MCF 10A (cell line): ENCODE results near the gene TNS1. TPM values are rescaled to one million over a fixed set of nuclear protein-coding genes. Genes with fewer than 3 reads are reported as not detected.

Experiments
- BruUV-seq: library from RNA; stranded (reverse); fragments of 400-500 nt; replicated peaks from 2 replicates; lab custom pipeline; 2021; lab: Mats Ljungman, UMichigan
- CTCF ChIA-PET: fragments of 300-600 bp; sonication (Branson Sonifier 250); formaldehyde crosslinking; extraction: SDS; loops from one replicate; lab custom pipeline; 2021; ENCODE audit warnings: antibody characterized with exemption, inconsistent platforms; lab: Yijun Ruan, JAX
- POLR2A ChIA-PET: fragments of 300-600, 350-650 bp; sonication (Branson Sonifier 250); formaldehyde crosslinking; extraction: SDS; loops from one replicate; lab custom pipeline; 2020; ENCODE audit warnings: antibody characterized with exemption, inconsistent platforms; lab: Yijun Ruan, JAX
- DNase-seq: peaks from one replicate; pipeline ENCODE4 v3.0.0-alpha.2; 2018; ENCODE audit not compliant: unreplicated experiment
- H3K27ac Mint-ChIP-seq: one replicate; pipeline ENCODE4 v1.8.0; 2022; ENCODE audit warnings: mild to moderate bottlenecking, low read depth, mixed read lengths; ENCODE audit not compliant: unreplicated experiment
- H3K27me3 Mint-ChIP-seq: one replicate; pipeline ENCODE4 v1.8.0; 2022; ENCODE audit warnings: mixed read lengths; ENCODE audit not compliant: insufficient read depth, unreplicated experiment
- H3K36me3 Mint-ChIP-seq: one replicate; pipeline ENCODE4 v1.8.0; 2022; ENCODE audit warnings: mild to moderate bottlenecking, moderate library complexity, mixed read lengths; ENCODE audit not compliant: insufficient read depth, unreplicated experiment
- H3K4me1 Mint-ChIP-seq: one replicate; pipeline ENCODE4 v1.8.0; 2022; ENCODE audit warnings: mixed read lengths; ENCODE audit not compliant: insufficient read depth, unreplicated experiment
- H3K4me3 Mint-ChIP-seq: one replicate; pipeline ENCODE4 v1.8.0; 2022; ENCODE audit warnings: mild to moderate bottlenecking, moderate library complexity, mixed read lengths; ENCODE audit not compliant: unreplicated experiment
- H3K9me3 Mint-ChIP-seq: one replicate; pipeline ENCODE4 v1.8.0; 2022; ENCODE audit warnings: mixed read lengths; ENCODE audit not compliant: unreplicated experiment
- CTCF ChIP-seq: fragments of 200-600 bp; IDR thresholded peaks from one replicate; pipeline ENCODE4 v1.8.0; 2022; ENCODE audit warnings: antibody characterized with exemption, mild to moderate bottlenecking; ENCODE audit not compliant: unreplicated experiment
- intact Hi-C: fragments of 100-400 bp; cut with micrococcal nuclease; formaldehyde crosslinking; loops from 2 replicates; pipeline ENCODE4 v1.14.1; 2022
- total RNA-seq: library from RNA; stranded (reverse); gene quantifications from 2 replicates; pipeline ENCODE4 v1.2.3, GENCODE V29; 2022

Gene TNS1
- total RNA-seq, 1 experiment from 2014 or later: 3.3 TPM

- DNase-seq: no peak
- ChIA-PET POLR2A (no interaction called here), CTCF (interaction anchor here (0.5 to 15.5 kb wide), 35 partner anchors 9 to 1317 kb away, joined by 3 to 350 read pairs (median 3); no protein-coding TSS in a partner anchor)
- BruUV-seq: no TSS peak
- intact Hi-C loops: loop anchor here (2.0 kb wide), 2 partner anchors 45 to 91 kb away; no protein-coding TSS in a partner anchor
- TF ChIP-seq CTCF: no peak
- Mint-ChIP-seq H3K27ac (no peak overlapping the region), H3K9me3 (no peaks in the 10 kb centered on the region), H3K4me1 (peaks cover 7% of the 10 kb centered on the region), H3K27me3 (no peaks in the 10 kb centered on the region), H3K4me3 (no peak overlapping the region), H3K36me3 (peaks cover 6% of the 10 kb centered on the region)
Observed at GRCh38 chr2:217989221-217989948, 13.4 kb downstream of the TNS1 start.

GRCh38 chr2:217988840-217989204, 14.0 kb downstream of the TNS1 start:
- intact Hi-C loops: loop anchor here (1.0 to 2.0 kb wide), 6 partner anchors 46 to 204 kb away; no protein-coding TSS in a partner anchor
- Mint-ChIP-seq H3K27me3 (no peaks in the 10 kb centered on the region), H3K4me3 (no peak overlapping the region), H3K4me1 (peaks cover 7% of the 10 kb centered on the region), H3K27ac (no peak overlapping the region), H3K9me3 (no peaks in the 10 kb centered on the region), H3K36me3 (peaks cover 6% of the 10 kb centered on the region)
- BruUV-seq: no TSS peak
- ChIA-PET POLR2A (no interaction called here), CTCF (interaction anchor here (0.5 to 15.5 kb wide), 28 partner anchors 11 to 1316 kb away, joined by 3 to 350 read pairs (median 4); no protein-coding TSS in a partner anchor)
- DNase-seq: no peak
- TF ChIP-seq CTCF: no peak

GRCh38 chr2:217988014-217988839, 14.6 kb downstream of the TNS1 start:
- BruUV-seq: no TSS peak
- no peaks in the 10 kb centered on the region for H3K9me3 Mint-ChIP-seq
- H3K4me1 Mint-ChIP-seq: peaks cover 7% of the 10 kb centered on the region
- ChIA-PET POLR2A (no interaction called here), CTCF (interaction anchor here (0.5 to 15.5 kb wide), 34 partner anchors 8 to 1794 kb away, joined by 3 to 350 read pairs (median 4); no protein-coding TSS in a partner anchor)
- peaks cover 6% of the 10 kb centered on the region for H3K36me3 Mint-ChIP-seq
- no peaks in the 10 kb centered on the region for H3K27me3 Mint-ChIP-seq
- peak; percentile 75 for DNase-seq
- peak; percentile 93 for TF ChIP-seq CTCF
- no peak overlapping the region for H3K27ac Mint-ChIP-seq
- no peak overlapping the region for H3K4me3 Mint-ChIP-seq
- intact Hi-C loops: loop anchor here (1.0 to 2.0 kb wide), 6 partner anchors 47 to 203 kb away; no protein-coding TSS in a partner anchor

- DNase-seq: no peak
- no peaks in the 10 kb centered on the region for H3K27me3 Mint-ChIP-seq
- no TSS peak for BruUV-seq
- peaks cover 6% of the 10 kb centered on the region for H3K36me3 Mint-ChIP-seq
- no peak overlapping the region for H3K4me3 Mint-ChIP-seq
- no peak for TF ChIP-seq CTCF
- ChIA-PET CTCF (interaction anchor here (0.6 to 15.5 kb wide), 23 partner anchors 9 to 1795 kb away, joined by 3 to 350 read pairs (median 4); no protein-coding TSS in a partner anchor), POLR2A (no interaction called here)
- peaks cover 7% of the 10 kb centered on the region for H3K4me1 Mint-ChIP-seq
- no peaks in the 10 kb centered on the region for H3K9me3 Mint-ChIP-seq
- no peak overlapping the region for H3K27ac Mint-ChIP-seq
- intact Hi-C loops: no loop called here
Observed at GRCh38 chr2:217987391-217987790, 15.4 kb downstream of the TNS1 start.
